SKM-1 (cell line): ENCODE results near the gene JAZF1.
"Not testable (repeated sequence)": the region's sequence is repeated elsewhere in the genome, so short reads cannot be mapped to it uniquely, and the experiment has no call there.

Experiments
- DNase-seq: peaks from one replicate; lab custom pipeline; 2025; ENCODE audit not compliant: unreplicated experiment; lab: John Stamatoyannopoulos, UW

JAZF1 gene

GRCh38 chr7:27922907-27923641 is 257.5 kb downstream of the JAZF1 start:
- no peak for DNase-seq

DNA sequence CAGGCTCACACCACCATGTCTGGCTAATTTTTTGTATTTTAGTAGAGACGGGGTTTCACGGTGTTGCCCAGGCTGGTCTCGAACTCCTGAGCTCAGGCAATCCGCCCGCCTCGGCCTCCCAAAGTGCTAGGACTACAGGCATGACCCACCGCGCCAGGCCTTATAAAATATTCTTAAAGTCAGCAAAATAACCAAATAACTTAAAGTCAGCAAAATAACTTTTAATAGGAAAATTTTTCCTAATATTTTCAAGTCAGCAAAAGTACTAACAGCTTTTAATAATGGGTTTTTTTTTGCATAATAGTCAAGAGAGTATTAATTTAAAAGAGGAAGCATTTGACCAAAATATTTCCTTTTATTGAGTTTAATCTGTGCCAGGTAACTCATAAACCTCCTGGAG is 258.2 kb downstream of the JAZF1 start:
- DNase-seq = not testable (repeated sequence)

GRCh38 chr7:27921081-27921836 is 259.3 kb downstream of the JAZF1 start:
- DNase-seq = peak; percentile 16

GRCh38 chr7:27920281-27920946 is 260.2 kb downstream of the JAZF1 start:
- no peak for DNase-seq

- no peak for DNase-seq
These were observed 262.1 kb downstream of the JAZF1 start for GRCh38 chr7:27918503-27918902.

DNA sequence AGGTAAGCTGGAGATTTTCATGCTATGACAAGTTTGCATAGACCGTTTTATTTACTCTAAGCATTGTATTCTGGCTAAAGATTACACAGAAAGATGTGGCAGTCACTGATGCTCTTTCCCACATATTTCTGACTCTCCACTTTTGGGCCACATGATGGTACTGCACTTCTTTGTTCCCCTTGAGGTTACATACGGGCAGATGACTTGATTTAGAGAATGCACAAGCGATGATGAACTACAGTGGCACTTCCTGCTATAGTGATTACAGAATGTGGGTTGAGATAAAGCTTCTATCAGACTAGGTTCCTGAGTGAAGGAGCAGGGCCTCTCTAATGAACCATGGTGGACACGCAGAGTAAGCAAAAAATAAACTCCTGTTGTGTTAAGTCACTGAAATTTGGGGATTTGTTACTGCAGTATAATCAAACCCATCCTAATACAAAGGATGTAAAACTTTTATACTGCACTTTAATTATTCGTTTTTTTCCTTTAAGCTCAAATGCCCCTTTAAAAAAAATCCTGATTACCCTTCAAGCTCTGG is 262.8 kb downstream of the JAZF1 start:
- no peak for DNase-seq

GRCh38 chr7:27917119-27917518 is 263.5 kb downstream of the JAZF1 start:
- DNase-seq = no peak

- DNase-seq = no peak
These were observed 264.2 kb downstream of the JAZF1 start for GRCh38 chr7:27916372-27916771.

DNA sequence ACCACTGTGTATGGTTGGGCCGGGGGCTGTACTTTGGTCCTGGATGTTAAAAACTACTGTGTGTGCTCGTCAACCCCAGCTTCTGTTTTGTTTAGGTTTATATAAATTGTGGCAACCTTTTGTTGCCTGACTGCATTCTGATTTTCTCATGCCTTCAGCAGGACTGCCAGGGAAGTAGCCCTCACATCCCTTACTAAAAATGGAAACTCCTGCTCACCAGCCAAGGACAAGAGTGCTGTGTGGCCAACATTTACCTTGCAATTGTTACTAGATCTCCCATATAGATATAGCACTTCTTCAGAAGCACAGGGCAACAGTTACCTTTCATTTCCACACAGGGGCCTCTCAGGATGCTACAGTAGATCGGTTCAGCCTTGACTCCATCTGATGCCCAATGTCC is 266.2 kb downstream of the JAZF1 start:
- no peak for DNase-seq

- DNase-seq = no peak
These were observed 267.8 kb downstream of the JAZF1 start for GRCh38 chr7:27912751-27913150.

DNA sequence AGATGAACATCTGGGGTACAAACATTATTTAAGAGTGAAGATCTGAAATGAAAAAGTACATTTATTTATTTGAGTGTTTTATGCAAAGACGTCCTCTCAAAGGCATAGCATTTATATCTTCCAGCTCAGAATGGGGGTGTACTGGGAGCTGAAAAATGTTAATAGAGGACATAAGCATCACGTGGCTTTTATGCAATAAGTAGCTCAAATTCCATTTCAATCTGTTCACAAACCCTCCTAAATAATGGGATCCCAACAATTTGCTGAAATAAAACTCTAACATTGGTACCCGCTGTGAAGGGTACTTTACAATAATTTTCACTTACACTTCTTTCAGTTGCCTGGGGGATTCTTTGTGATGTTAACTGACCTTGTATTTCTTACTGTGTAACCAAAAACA is 268.7 kb downstream of the JAZF1 start:
- DNase-seq = no peak

DNA sequence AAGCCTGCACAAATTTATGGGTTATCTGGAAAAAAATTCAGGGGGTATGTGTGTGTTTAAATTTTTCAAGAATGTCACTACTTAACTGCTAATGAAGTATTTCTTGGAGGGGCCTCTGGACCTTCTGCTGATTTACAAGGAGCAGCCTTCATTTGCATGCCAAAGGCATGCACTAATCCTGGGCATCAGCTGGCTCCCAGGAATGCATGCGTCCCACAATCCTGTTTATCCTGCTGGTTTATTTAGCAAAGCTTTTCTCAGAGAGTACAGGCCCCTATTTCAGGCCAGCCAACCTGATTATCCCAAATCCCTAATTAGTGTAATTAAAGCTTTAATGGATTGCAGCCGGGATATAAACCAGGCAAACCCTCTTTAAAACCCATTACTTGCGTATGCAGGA is 270.3 kb downstream of the JAZF1 start:
- no peak for DNase-seq

DNA sequence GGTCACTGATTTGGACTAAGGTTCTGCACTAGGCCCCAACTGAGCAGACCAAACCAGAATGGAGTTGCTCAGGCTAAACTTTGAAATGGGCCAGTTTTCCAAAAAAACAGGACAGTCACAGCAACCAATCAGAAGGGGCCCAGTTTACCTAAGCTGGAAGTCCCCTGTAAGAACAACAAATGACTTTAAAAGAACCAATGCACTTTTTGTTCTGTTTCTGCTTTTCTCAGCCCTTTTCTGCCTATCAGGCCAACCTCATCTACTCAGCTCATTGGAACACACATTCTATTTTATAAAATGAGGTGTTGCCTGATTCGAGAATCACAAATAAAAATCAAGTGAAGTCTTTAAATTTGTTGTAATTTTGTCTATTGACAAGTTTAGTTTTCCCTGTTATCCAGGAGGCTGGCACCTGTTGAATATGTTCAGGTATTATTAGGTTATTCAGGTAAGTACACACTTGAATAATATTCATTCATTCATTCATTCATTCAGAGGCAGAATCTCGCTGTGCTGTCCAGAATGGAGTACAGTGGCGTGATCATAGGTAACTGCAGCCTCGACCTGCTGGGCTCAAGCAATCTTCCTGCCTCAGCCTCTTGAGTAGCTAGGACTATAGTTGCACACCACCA is 271.9 kb downstream of the JAZF1 start:
- DNase-seq = no peak

DNA sequence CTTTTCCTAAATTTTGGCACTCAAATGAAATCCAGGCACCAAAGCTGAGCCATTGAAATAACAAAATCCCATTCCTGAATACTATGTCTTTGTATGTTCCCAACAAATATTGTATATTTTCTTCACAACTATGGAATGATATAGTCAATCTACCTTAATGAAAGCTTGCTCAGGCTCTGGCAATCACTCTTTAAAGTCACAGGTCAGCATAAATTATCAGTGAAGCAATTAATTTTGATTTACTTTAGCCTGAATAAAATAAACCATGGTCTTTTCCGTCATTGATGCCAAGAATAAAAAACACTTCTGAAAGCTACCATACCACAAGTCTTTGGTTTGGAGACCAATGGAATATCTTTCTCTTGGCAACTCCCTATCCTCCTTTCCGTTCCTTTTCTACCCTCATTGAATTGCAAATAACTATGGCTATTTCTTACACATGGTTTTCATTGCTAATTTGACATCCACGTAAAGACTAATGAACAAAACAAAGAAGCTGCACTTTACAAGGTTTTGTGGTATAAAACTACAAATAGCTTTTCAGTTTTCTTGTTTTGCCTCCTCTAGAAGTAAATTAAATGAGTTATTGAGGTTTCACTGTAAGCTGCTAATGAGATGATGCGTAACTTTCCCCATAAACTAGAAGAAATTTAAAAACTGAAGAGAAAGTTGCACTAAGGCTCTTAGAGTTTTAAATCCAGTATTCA is 274.1 kb downstream of the JAZF1 start:
- no peak for DNase-seq

GRCh38 chr7:27905951-27906350 is 274.6 kb downstream of the JAZF1 start:
- no peak for DNase-seq

- no peak for DNase-seq
These were observed 279.4 kb downstream of the JAZF1 start for GRCh38 chr7:27901028-27901760.

- DNase-seq = no peak
These were observed 280.6 kb downstream of the JAZF1 start for GRCh38 chr7:27900006-27900405.

DNA sequence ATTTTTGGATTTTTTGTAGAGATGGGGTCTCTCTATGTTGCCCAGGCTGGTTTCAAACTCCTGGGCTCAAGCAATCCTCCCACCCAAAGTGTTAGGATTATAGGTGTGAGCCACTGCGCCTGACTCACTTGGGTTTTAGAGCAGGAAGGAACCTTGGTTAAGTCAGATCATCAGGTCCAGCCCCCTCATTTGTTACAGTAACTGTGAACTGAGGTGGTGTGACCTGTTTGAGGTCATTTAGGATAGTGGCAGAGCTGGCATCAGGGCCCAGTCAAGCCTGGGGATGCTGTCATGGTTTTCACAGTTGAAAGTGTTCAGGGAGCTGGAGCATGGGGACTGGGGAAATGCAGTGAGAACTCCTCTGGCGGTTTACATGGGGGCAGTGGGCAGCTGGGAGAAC is 281.0 kb downstream of the JAZF1 start:
- DNase-seq = no peak

DNA sequence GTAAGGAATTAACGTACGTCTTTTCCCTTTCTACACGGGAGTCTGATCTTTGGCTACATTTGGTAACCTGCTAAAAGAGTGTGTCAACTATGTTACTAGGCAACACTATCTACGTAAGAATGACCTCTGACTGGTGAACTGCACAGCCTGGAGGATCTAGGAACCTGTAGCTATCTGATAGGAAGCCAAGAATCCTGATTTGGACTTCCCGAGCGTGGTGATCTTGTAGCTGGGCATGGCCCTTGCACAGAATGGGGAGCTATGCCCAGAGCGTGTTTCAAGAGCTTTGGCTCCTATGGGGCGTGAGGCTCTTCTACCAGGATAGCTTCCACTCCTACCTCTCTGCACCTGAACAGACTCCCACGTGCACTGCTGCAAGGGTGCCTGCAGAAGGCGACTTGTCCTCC is 283.2 kb downstream of the JAZF1 start:
- no peak for DNase-seq

DNA sequence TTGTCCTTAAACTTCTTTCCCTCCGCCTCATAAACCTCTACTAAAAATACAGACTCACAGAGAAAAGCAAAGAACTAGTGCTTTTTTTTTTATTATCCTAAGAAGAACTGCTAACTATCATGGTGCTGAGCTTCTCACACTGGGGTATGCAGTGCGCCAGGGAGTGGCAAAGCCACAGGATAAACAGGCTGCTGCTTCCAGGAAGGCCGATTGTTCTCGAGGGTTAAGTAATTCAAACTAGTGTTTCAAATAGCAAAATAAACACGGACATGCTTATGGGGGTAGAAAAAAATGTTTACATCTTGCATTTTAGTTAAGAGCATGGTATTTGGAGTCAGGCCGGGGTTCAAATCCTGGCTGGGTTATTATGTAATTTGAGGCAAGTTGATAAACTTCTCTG is 283.6 kb downstream of the JAZF1 start:
- no peak for DNase-seq
